KMS-11 (cell line): ENCODE measurements around the gene RPP25L.

Experiments
- H2AFZ ChIP-seq: fragments of 200-600 bp; sonication (generic); 2 replicates; pipeline ENCODE4 v1.6.1; 2016; ENCODE audit warnings: antibody characterized with exemption, mixed run types, low read depth
- H3K27ac ChIP-seq: fragments of 200-600 bp; sonication (generic); 2 replicates; pipeline ENCODE4 v1.6.1; 2016; ENCODE audit warnings: mild to moderate bottlenecking, mixed run types
- H3K27me3 ChIP-seq: fragments of 200-600 bp; sonication (generic); 2 replicates; pipeline ENCODE4 v1.6.1; 2017; ENCODE audit warnings: mild to moderate bottlenecking, low read depth, mixed run types, moderate library complexity; ENCODE audit not compliant: insufficient read depth
- H3K36me3 ChIP-seq: fragments of 200-600 bp; sonication (generic); 2 replicates; pipeline ENCODE4 v1.6.1; 2017; ENCODE audit warnings: mild to moderate bottlenecking, mixed run types; ENCODE audit not compliant: insufficient read depth
- H3K4me1 ChIP-seq: fragments of 200-600 bp; sonication (generic); 2 replicates; pipeline ENCODE4 v1.6.1; 2016; ENCODE audit warnings: mild to moderate bottlenecking, low read depth, mixed run types; ENCODE audit not compliant: poor library complexity, severe bottlenecking
- H3K4me2 ChIP-seq: fragments of 200-600 bp; sonication (generic); 2 replicates; pipeline ENCODE4 v1.7.0; 2016; ENCODE audit warnings: mild to moderate bottlenecking, mixed run types
- H3K4me3 ChIP-seq: fragments of 200-600 bp; sonication (generic); IDR thresholded peaks from 2 replicates; pipeline ENCODE4 v1.6.1; 2017; ENCODE audit warnings: low read depth, low read length, mixed read lengths; ENCODE audit not compliant: insufficient read depth
- H3K79me2 ChIP-seq: fragments of 200-600 bp; sonication (generic); 2 replicates; pipeline ENCODE4 v1.6.1; 2016; ENCODE audit warnings: low read depth, mixed run types; ENCODE audit not compliant: insufficient read depth
- H3K9ac ChIP-seq: fragments of 200-600 bp; sonication (generic); 2 replicates; pipeline ENCODE4 v1.6.1; 2016; ENCODE audit warnings: mild to moderate bottlenecking, mixed run types
- H4K20me1 ChIP-seq: fragments of 200-600 bp; sonication (generic); 2 replicates; pipeline ENCODE4 v1.6.1; 2016; ENCODE audit warnings: mild to moderate bottlenecking, mixed run types; ENCODE audit not compliant: insufficient read depth
- CTCF ChIP-seq: fragments of 200-600 bp; sonication (generic); conservative IDR thresholded peaks from 2 replicates; pipeline ENCODE4 v1.6.1; 2017; ENCODE audit warnings: low read depth, mild to moderate bottlenecking, antibody characterized with exemption, low read length, moderate library complexity, mixed read lengths

Gene RPP25L

DNA sequence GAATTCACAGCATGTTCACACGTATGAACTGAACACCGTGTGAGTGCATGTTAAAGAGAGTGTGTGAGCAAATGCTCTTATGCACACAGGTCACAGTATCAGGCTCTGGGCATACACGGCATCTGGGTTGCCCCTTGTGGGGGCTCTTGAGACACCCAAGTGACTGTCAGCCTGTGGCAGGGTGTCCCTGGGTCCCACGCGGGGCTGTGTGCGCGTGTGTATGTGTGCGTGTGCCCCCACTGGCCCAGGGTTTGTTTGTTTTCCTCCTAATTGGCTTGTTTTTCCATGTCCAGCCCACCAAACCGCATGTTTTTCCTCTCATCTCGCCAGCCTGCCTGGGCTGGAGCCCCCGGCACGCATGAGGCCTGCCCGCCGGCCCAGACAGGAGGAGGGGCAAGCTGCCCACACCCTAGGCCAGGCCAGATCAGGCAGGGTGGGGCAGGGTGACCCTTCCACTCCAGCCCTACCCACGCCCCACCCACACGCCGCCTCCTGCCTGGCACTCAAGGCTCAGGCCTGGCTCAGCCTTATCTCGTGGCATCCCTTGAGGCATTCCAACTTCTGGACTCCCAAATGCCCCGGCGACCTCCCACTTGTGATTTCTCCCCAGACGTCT lies 51.2 kb downstream of the RPP25L start:
- Histone ChIP-seq H4K20me1 (no peaks in the 10 kb centered on the region), H3K27me3 (peaks cover 20% of the 10 kb centered on the region; the same call in 1 of the 2 replicates), H3K79me2 (no peaks in the 10 kb centered on the region), H3K4me2 (no peak overlapping the region), H2AFZ (no peak overlapping the region), H3K4me1 (no peaks in the 10 kb centered on the region), H3K36me3 (no peaks in the 10 kb centered on the region), H3K9ac (no peak overlapping the region), H3K27ac (no peak overlapping the region), H3K4me3 (no peak overlapping the region)
- no peak for TF ChIP-seq CTCF
